Erythroblast (primary cell): ENCODE measurements around the gene MFRP.

Source experiments
- DNase-seq, 2 experiments: peaks; one replicate each; lab custom pipeline; 2025; lab: John Stamatoyannopoulos, UW
- GATA1 ChIP-seq: IDR thresholded peaks from 2 replicates; pipeline ENCODE4 v1.6.1; 2011; ENCODE audit warnings: low read depth, mild to moderate bottlenecking, control low read depth, low read length, moderate library complexity
- POLR2A ChIP-seq: IDR thresholded peaks from 2 replicates; pipeline ENCODE4 v1.6.1; 2011; ENCODE audit warnings: mild to moderate bottlenecking, low read length

The MFRP gene

DNA sequence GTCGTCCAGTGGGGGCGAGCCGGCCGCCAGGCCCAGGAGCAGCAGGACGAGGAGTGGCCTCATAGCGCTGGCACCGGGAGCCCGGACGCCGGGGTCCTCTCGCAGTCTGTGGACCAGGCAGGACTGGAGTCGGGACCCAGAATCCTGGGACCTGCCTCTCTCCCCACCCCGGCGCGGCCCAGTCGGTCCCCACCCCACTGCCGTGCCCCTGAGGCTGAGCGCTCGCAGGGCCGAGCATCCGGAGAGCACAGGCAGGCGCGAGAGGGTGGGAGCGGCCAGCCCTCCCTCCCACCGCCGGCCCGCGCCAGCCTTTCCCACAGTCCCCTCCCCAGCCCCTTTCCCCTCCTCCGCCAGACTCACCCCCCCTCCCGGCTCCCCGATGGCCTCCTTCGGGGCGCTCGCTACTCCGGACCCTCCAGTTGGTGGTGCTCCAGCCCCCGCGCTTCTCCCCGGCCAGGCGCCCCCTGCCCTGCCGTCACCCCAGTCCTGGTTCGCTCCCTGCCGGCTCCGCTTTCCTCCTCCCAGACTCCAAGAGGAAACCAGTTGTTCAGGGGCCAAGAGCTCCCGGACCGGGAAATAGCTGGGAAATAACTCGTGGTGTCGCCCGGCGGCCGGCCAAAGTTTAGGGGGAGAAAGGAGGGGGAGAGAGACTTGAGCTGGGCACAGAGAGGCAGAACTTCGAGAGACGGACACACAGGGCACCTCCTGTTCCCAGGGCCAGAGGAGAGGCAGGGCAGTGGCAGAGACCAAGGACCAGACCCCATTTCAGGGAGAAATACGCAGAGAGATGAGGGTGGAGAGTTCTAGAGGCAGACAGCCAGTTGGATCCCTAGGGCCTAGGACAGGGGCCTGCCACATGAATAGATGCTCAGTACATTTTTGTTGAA is 5.9 kb downstream of the MFRP start, which contains the start of gene C1QTNF5:
C1QTNF5 (minus strand) TSS at position 549 of the 887 bp plus-strand sequence; CDS start at position 63, 486 bp downstream.
- TF ChIP-seq POLR2A = no peak
- no peak for TF ChIP-seq GATA1
- no peak for DNase-seq

DNA sequence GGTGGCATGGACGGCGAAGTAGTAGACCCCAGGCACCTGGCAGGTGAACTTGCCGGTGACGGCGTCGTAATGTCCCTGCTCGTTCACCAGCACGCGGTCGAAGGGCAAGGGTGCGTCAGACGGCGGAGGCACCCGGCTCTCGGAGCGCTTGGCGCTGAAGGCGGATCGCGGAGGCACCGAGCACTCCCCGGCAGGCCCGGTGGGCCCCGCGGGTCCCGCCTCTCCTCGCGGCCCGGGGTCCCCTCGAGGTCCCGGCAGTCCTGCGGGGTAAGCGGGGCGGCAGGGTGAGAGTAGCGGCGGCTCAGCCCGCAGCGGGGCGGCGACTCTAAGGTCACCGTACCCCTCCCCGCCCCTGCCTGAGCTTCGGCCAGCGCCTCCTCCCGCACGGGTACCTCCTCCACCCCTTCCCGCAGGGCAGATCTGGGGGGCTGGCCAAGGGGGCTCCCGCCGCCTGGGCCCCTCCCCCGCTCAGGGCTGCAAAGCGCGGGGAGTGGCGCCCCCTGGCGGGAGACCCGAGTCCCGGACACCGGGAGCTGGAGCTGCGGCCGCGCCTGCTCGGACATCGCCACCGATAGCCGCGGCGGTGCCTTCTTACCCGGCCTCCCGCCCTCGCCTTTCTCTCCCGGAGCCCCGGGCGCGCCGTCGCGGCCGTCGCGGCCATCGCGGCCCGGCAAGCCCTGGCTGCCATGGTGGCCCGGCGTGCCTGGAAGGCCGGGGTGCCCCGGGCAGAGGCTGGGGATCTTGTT is 6.7 kb downstream of the MFRP start:
- DNase-seq = peak; percentile 59 to 66

DNA sequence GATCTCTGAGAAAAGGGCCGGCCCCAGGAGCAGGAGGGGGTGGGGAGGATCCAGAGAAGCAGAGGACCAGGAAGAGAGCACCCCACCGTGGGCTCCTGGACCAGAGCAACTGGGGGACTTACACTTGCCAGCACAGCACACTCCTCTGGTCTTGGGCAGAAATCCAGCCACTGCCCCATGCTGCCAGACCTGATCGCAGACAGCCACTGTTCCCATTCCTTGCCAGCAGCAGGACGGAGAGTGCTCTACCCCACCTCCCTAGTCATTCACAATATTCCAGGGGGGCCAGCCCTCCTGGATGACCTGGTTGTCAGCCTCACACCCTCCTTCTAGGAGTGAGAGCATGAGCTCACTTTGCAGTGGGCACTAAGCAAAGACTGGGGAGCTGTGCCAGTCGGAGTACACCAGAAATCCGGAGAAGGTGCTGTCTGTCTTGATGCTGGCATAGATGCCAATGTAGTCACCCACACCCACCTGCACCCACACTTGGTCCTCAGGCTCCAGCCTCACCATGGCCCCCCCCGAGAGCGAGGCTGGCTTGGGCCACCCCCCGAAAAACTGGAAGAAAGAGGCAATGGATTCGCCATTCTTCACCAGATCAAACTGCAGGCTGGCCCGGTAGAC is 7.4 kb downstream of the MFRP start:
- TF ChIP-seq GATA1 (no peak), POLR2A (no peak)
- DNase-seq = no peak

More for the DNA sequence above, 6.7 kb downstream of the MFRP start:
- TF ChIP-seq GATA1 (no peak), POLR2A (no peak)

DNA sequence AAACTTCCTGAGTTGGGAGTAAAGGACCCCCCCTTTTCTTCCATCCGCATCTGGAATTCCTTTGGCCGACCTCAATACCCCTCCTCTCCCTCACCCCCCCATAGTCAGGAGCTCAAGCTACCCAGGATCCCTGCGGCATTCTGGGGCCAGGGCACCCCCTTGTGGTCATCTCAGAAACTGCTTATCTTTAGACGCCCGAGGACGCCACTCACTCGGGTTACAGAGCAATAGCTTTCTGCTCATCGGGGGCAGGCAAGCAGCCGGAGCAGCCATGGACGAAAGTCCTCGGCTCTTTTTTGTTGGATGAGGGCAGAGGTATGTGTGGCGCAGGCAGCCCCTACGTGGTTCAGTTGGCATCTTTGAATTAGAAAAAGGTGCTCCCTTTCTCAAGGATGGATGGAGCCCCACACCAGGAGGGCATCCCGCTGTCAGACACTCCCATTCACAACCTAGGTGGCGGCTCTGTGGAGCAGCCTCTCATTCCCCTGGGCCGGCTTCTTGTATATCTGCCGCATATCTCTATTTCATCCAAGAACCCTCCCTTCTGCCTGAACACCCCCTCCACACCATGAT is 8.1 kb downstream of the MFRP start:
- peak; percentile 75 to 86 for DNase-seq
- TF ChIP-seq POLR2A (no peak), GATA1 (no peak)

GRCh38 chr11:119337581-119338317 is 8.8 kb downstream of the MFRP start:
- no peak for TF ChIP-seq GATA1
- TF ChIP-seq POLR2A = no peak
- no peak for DNase-seq

GRCh38 chr11:119336744-119337469 is 9.6 kb downstream of the MFRP start:
- no peak for TF ChIP-seq GATA1
- DNase-seq = no peak

DNA sequence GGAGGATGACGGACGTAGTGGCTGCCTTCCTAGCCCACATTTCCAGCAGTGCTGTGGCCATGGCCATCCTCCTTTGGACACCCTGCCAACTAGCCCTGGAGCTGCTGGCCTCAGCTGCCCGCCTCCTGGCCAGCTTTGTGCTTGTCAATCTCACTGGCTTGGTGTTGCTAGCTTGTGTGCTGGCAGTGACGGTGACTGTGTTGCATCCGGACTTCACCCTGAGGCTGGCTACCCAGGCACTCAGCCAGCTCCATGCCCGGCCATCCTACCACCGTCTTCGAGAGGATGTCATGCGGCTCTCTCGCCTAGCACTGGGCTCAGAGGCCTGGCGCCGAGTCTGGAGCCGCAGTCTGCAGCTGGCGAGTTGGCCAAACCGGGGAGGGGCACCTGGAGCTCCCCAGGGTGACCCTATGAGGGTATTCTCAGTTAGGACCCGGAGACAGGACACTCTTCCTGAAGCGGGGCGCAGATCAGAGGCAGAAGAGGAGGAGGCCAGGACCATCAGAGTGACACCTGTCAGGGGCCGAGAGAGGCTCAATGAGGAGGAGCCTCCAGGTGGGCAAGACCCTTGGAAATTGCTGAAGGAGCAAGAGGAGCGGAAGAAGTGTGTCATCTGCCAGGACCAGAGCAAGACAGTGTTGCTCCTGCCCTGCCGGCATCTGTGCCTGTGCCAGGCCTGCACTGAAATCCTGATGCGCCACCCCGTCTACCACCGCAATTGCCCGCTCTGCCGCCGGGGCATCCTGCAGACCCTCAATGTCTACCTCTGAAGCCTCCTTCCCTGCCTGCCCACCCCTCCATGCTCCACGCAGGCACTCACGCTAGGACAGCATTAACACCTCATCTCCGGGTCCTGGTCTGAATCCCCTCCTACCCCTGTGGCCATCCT is 10.6 kb downstream of the MFRP start:
- DNase-seq = peak in 1 of 2 experiments; percentile 28
- no peak for TF ChIP-seq GATA1
- TF ChIP-seq POLR2A = no peak

DNA sequence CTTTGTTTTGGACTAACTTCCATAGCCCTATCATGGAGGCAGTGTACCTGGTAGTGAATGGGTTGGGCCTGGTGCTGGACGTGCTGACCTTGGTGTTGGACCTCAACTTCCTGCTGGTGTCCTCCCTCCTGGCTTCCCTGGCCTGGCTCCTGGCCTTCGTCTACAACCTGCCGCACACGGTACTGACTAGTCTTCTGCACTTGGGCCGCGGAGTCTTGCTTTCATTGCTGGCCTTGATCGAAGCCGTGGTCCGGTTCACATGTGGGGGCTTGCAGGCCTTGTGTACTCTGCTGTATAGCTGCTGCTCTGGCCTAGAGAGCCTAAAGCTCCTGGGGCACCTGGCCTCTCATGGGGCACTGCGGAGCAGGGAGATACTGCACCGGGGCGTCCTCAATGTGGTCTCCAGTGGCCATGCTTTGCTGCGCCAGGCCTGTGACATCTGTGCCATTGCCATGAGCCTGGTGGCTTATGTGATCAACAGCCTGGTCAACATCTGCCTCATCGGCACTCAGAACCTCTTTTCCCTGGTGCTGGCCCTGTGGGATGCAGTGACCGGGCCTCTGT is 11.3 kb downstream of the MFRP start:
- TF ChIP-seq GATA1 = no peak
- no peak for TF ChIP-seq POLR2A
- DNase-seq = peak; percentile 36 to 62

DNA sequence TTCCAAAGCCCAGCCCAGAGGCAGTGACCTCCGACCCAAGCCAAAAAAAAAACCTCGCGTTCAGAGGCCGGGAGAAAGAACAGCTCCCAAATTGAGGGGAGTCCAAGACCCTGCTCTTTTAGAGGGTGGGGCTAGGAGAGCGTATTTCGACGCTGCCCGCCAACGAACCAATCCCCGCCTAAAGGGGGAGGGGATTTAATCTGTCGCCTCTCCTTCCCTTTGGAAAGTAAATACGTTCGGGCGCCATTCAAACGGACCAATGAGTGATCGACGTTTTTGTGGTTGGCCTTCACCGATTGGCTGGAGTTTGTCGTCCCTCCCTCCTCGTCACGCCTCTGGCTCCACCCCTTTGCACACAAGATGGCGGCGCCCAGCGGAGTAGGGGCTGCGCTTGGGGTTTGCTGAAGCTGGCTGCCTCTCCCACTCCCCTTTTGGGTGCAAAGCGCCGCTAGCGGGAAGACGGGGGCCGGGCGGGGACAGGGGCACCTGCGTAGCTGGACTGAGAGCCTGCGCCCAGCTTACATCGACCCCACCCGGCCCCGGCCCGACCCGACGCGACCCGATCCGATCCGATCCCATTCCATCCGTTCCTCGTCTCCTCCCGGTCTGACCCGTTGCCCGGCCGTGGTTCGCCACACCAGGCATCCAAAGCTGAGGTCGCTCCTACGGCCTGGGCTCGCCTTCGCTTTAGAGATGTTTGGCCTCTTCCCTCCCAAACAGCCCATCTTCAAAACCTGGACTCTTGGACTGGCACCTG is 12.2 kb downstream of the MFRP start, which contains the start of gene RNF26:
RNF26 (plus strand) TSS at position 354 of the 757 bp plus-strand sequence. CDS start 596 bp downstream, outside the sequence.
- peak; percentile 98 for DNase-seq
- peak; percentile 91 for TF ChIP-seq POLR2A
- no peak for TF ChIP-seq GATA1

DNA sequence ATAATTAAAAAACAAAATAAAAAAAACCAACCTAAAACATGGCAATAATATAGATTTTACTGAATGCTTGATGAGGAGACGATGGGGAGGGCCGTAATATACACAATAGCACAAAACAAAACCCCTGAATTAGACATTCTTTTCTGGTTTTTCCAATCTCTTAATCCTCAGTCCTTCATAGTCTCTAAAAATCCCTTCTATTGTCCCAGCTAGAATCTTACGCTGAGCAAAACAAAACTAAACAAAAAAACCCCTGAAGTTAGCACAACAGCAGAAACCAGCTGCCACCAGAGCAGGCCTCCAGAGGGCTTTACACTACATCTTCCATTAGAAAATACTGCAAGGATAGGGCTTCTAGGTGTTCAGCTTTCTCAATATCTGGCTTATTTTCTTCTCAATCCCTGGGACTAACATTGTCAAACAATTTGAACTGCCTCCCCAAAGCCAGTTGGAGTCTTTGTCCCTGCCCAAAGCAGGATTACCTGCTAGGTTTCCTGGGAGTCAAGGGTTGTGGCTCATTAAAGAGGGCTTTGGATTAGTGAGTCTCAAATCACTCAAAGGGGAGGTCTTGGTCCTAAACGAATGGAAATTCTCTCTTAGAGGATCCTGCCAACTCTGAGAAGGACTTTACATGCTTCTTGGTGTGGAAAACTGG is 14.3 kb downstream of the MFRP start:
- TF ChIP-seq POLR2A = no peak
- no peak for DNase-seq
